Bronchial epithelial cell (primary cell): ENCODE measurements around the gene TCN1. TPM values are rescaled to one million over a fixed set of nuclear protein-coding genes. Genes with fewer than 3 reads are reported as not detected.
A peak's percentile ranks its signal among the peaks of the same experiment; 100 is the strongest.

Experiments
- DNase-seq: peaks from one replicate; pipeline ENCODE4 v3.0.0-alpha.2; 2010; ENCODE audit warnings: low read depth
- FAIRE-seq: peaks from 2 replicates; lab custom pipeline; 2011; peaks lifted over from hg19 to GRCh38; lab: Jason Lieb, UNC
- H3K27me3 ChIP-seq: 2 replicates; pipeline ENCODE4 v1.5.1; 2011; ENCODE audit warnings: low read length; ENCODE audit not compliant: control insufficient read depth, insufficient read depth
- H3K36me3 ChIP-seq: 2 replicates; pipeline ENCODE4 v1.5.1; 2011; ENCODE audit warnings: low read length; ENCODE audit not compliant: control insufficient read depth, insufficient read depth
- H3K4me3 ChIP-seq: 2 replicates; pipeline ENCODE4 v1.5.1; 2011; ENCODE audit warnings: mild to moderate bottlenecking, low read depth, low read length, control low read depth
- CTCF ChIP-seq: IDR thresholded peaks from 2 replicates; pipeline ENCODE4 v1.5.1; 2011; ENCODE audit warnings: mild to moderate bottlenecking, moderate library complexity, low read length, control low read depth, inconsistent platforms; ENCODE audit not compliant: insufficient read depth, severe bottlenecking
- total RNA-seq: library from RNA; depleted of rRNA; stranded (reverse); fragments of >200 nt; gene quantifications from 2 replicates; pipeline ENCODE4 v1.2.1, GENCODE V29; 2014

TCN1 gene
- total RNA-seq, 1 donor from 2014 or later, result 4.2 TPM

GRCh38 chr11:59878575-59878974 is 12.3 kb upstream of the TCN1 start, which contains the start of gene OOSP3:
Gene OOSP3 (plus strand): TSS chr11:59878782. CDS start chr11:59878809, 27 bp downstream.
- Histone ChIP-seq H3K27me3 (no peaks in the 10 kb centered on the region), H3K36me3 (no peaks in the 10 kb centered on the region), H3K4me3 (no peak within 1 kb of the TSS)
- no peak for DNase-seq
- no peak for TF ChIP-seq CTCF
- no peak for FAIRE-seq

- no peaks in the 10 kb centered on the region for H3K27me3 ChIP-seq
- no peak for FAIRE-seq
Measured at GRCh38 chr11:59877784-59878183, 11.5 kb upstream of the TCN1 start.

GRCh38 chr11:59877325-59877724 is 11.0 kb upstream of the TCN1 start:
- FAIRE-seq (no peak), DNase-seq (no peak)
- H3K36me3 ChIP-seq, result no peaks in the 10 kb centered on the region
- no peaks in the 10 kb centered on the region for H3K27me3 ChIP-seq
- H3K4me3 ChIP-seq, result no peak overlapping the region
- no peak for TF ChIP-seq CTCF

More at GRCh38 chr11:59877784-59878183, 11.5 kb upstream of the TCN1 start:
- no peak for DNase-seq
- TF ChIP-seq CTCF, result no peak
- H3K36me3 ChIP-seq, result no peaks in the 10 kb centered on the region
- H3K4me3 ChIP-seq, result no peak overlapping the region

- FAIRE-seq (no peak), DNase-seq (no peak)
- H3K27me3 ChIP-seq, result no peaks in the 10 kb centered on the region
- TF ChIP-seq CTCF, result no peak
- no peaks in the 10 kb centered on the region for H3K36me3 ChIP-seq
- no peak overlapping the region for H3K4me3 ChIP-seq
Measured at GRCh38 chr11:59875856-59876519, 9.7 kb upstream of the TCN1 start.

- no peaks in the 10 kb centered on the region for H3K36me3 ChIP-seq
- no peak overlapping the region for H3K4me3 ChIP-seq
- no peaks in the 10 kb centered on the region for H3K27me3 ChIP-seq
- FAIRE-seq (no peak), DNase-seq (no peak)
- TF ChIP-seq CTCF, result no peak
Measured at GRCh38 chr11:59872076-59872475, 5.8 kb upstream of the TCN1 start.

- DNase-seq (no peak), FAIRE-seq (peak; percentile 87)
- Histone ChIP-seq H3K27me3 (no peaks in the 10 kb centered on the region), H3K36me3 (no peaks in the 10 kb centered on the region), H3K4me3 (no peak overlapping the region)
- no peak for TF ChIP-seq CTCF
Measured at GRCh38 chr11:59867946-59868345, 1.7 kb upstream of the TCN1 start.
